Activated CD8-positive, alpha-beta memory T cell treated with anti-CD3 and anti-CD28 coated beads, Interleukin-2, amount 50 U/mL, for 24 hours (primary cell): ENCODE data around the gene MCMBP.
"Not testable (repeated sequence)": the region's sequence is repeated elsewhere in the genome, so short reads cannot be mapped to it uniquely, and the experiment has no call there.

Experiments
- DNase-seq: peaks from one replicate; pipeline ENCODE4 v3.0.0-alpha.2; 2020; ENCODE audit errors: extremely low read depth

The MCMBP gene

DNA sequence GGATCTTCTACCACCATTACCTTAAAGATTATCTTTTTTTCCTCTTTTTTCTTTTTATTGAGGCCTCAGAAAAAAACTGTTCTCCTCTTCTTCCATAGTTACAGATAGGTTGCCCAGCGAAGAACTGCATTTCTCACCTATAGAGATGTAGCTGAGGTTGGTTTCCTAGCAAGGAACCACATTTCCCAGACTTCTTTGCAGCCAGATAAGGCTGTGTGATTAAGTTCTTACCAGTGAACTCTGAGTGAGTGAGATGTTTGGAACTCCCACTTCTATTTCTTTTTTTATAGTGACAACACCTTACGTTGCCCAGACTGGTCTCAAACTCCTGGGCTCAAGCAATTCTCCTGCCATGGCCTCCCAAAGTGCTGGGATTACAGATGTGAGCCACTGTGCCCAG is 5.9 kb upstream of the MCMBP start:
- DNase-seq: no peak

DNA sequence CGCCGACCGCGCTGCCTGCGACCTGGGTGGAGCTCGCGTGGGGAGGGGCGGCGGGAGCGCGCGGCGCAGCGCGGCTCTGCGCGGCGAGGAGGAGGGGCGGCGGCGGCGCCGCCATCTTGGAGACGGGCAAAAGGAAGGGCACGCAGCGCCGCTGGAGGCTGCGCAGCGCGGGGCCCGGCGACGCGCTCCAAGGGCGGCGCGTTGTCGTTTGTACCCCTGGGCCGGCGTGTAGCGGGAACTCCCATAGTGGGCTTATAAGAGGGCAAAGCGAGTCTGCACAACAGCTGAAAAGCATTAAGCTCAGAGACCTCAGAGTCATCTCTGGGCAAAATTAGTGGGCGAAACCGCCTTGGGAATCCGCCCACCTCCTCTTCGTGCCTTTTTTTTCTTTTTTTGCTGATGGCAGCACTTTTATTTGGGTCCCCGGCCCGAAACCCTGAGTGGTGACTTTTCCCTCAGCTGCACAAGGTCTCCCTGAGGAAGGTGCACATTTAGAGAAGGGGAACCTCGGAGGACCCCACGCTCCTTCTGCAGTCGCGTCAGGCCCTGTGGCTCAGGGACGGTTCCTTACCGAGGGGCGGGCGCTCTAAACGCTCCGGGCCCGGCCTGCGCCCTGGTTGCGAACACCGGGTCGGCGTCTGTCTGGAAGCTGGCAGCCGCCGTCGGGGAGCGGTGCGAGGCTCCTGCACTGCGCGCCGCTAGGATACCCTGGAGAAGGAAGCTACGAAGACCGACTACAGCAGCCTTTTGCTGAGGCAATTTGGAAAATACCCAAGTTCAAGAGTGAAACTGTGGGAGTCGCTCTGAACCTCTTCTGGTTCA is 428 bp upstream of the MCMBP start:
- DNase-seq: peak; percentile 64

DNA sequence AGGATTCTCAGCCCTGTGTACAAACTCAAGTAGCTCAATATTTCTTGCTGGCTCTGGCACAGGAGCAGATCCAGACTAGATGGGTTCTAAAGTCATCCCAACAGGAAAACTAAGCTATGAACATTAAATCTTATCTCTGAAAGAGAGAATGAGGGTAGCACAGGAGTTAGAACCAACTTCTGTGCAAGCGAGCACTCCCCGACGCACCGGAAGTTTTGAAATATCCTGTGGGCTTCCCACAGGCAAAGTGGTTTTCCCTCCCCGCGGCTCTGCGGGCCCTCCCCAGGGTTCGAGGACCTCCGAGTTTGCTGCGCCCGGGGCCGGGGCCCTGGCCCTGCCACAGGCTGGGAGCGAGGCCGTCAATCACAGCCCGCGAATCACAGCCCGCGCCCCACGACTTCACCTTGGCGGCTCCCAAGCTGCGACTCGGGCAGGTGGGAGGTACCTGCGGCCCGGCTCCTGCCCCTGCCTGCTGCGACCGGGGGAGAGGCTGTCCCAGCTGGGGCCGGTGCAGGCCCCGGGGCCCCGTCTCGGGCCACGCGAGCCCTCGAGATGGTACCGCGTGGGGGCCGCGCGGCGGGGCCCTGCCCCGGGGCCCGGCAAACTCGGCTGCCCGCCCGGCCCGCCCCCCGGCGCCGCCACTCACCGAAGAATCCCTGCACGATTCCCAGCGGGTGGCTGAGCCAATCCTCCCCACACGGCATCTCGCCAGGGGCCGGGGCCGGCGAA is 598 bp downstream of the MCMBP start:
- DNase-seq: no peak

DNA sequence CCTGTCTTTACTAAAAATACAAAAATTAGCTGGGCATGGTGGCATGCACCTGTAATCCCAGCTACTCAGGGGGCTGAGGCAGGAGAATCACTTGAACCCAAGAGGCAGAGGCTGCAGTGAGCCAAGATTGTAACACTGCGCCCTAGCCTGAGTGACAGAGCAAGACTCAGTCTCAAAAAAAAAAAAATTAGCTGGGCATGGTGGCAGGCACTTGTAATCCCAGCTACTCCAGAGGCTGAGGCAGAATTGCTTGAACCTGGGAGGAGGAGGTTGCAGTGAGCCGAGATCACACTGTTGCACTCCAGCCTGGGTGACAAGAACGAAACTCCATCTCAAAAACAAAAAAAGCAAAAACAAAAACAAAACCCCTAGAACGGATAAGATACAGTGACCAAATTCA is 3.2 kb downstream of the MCMBP start:
- DNase-seq: not testable (repeated sequence)

DNA sequence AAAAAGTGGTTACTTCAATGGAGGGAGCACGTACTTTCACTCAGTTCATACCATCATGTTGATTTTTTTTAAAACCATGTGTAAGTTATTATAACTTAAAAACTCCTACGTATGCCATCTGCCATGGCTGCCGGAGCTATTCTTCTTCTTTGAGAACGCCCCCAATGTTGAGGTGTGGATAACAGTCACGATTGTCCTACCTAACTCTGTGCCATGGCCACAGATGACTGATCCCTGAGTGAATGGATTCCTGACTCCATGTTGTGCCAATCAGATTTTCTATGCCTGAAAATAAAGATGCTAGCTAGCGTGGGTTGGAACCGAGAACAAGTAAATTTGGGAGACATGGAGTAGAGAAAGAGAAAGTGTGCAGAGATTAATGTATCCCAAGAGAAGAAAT is 5.3 kb downstream of the MCMBP start:
- no peak for DNase-seq

DNA sequence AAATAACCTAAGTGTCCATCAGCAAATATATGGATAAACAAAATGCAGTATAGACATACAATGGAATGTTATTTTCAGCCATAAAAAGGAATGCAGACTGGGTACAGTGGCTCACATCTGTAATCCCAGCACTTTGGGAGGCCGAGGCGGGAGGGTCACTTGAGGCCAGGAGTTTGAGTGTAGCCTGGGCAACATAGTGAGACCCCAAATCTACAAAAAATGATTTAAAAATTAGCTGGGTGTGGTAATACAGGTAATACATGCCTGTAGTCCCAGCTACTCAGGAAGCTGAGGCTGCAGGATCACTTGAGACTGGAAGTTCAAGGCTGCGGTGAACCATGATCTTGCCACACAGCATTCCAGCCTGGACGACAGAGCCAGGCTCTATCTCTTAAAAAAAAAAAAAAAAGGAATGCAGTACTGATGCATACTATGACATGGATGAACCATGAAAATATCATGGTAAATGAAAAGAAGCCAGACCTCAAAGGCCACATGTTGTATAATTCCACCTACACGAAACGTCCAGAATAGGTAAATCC is 6.9 kb downstream of the MCMBP start:
- no peak for DNase-seq

DNA sequence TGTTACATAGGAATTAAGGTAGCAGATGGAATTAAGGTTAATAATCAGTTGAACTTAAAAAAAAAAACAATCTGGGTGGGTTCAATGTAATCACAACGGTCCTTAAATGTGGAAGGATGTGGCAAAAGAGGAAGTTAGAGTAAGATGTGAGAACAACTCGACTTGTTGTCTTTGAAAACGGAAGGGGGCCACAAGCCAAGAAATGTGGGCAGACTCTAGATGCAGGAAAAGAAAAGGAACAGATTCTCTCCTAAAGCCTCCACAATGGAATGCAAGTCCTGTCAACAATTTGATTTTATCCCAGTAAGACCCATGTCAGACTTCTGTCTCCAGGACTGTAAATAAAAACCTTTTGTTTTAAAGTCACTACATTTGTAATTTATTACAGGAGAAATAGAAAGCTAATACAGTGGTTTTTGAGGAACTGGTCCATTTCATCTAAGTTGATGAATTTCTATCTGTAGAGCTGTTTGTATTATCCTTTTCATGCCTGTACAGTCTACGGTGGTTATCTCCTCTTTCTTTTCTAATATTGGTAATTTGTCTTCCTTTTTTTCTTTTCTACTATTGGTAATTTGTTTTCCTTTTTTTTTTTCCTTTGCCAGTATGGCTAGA is 8.6 kb downstream of the MCMBP start:
- no peak for DNase-seq

DNA sequence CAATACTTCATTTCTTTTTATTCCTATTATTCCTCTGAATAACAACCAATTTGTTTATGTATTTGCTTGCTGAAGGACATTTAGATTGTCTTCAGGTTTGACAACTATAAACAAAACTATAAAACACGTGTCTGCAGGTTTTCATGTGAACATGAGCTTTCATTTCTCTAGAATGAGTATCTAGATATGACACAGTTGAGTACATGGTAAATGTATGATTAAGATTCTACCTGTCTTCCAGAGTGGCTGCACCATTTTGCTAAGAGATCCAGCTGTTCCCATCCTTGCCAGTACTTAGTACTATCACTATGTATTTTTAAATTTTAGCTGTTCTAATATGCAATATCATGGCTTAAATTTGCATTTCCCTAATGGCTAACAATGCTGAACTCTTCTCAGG is 10.1 kb downstream of the MCMBP start:
- DNase-seq: no peak

DNA sequence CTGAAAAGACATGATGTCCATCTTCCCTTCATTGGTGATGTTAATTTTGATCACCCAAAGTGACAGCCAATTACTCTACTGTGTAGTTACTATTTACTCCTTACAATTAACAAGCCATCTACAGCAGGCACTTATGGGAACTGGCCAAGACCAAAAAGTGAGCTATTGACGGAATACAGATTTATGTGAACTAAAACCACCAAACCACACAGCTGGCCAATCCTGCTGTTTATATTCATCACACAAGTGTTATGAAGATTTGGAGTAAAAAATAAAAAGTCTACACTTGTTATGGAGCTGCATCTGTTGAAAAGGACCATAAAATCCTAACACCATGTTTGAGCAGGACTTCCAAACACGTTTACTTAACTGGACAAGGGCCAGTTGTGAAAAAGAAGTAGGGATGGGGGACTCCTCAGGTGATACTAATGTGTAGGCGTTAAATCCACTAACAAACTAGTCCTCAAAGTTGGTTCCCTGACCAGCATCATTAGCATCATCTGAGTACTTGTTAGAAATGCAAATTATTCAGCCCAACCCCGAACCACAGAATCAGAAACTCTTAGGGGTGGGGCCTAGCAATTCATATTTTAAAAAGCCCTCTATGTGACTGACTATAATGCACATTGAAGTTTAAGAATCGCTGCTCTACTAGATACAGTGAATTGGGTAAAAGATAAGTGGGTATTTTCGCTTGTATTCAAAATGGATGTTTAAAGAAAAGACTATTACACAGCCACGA is 11.6 kb downstream of the MCMBP start:
- DNase-seq: no peak

DNA sequence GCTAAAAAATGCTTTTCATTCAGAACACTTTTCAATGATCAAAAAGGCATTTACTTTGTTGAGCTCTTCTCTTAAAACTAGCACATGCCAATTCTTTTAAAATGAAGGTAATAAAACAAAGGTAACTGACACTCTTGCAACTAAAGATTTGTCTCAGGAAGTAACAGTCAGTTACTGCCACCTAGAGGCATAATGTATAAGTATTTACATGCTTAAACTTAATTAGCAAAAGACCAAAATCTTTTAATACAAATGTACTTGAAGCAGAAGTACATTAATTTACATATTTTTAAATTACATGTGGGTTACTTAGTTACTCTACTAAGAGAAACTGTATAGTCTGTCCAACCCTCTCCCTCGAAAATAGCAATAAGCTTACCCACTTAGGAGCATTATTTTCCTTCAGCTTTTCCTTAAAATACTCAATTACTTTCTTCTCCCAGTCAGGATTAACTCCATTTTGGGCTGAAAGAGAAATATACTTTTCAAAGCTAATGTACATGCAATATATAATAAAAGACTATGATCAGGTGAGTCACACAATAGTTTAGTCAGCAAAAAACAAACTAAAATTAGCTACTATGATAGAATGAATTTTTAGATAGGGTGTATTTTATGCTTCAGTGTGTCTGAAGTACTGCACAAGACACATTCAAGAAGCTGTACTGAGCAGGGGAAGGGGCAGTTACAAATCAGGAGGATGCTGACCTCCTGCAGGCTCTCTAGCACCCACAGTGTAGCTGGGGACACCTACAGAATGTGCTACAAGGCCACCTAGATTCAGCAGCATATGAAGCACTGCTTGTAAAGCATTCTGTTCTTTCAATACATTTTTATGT is 13.0 kb downstream of the MCMBP start:
- DNase-seq: no peak

DNA sequence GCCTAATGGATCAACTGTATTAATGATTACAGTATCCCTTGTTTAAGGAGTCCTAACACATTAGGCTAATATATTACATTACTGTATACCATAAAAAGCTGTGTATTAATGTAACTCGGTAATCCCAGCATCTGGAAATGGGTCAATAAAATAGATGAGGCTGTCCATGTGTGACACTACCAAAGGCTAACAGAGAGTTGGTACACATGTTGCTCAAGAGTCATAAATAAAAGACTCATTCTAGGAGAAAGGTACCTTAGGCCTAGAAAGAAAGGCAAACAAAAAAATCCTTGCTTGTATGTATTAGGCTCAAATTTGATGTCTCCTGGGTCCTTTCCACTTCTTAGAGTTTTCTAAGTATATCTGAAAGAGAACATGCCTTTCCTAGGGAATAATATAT is 14.6 kb downstream of the MCMBP start:
- no peak for DNase-seq

DNA sequence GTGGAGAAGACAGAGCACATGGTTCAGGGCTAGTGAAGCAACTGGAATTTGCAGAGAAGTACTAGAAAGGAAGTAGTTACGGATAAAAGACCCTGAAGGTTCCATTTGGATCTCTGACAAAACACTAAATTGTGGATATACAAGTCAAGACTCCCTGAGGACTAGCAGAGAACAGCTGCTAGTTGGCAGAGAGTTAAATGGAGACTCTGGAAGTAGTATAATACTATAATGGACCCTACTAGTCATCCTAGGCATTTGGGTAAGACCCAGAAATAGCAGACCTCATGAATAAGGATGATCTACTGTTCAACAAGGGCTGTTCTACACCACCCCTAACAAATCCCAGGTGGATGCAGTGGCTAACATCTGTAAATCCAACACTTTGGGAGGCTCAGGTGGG is 19.1 kb downstream of the MCMBP start:
- DNase-seq: no peak

DNA sequence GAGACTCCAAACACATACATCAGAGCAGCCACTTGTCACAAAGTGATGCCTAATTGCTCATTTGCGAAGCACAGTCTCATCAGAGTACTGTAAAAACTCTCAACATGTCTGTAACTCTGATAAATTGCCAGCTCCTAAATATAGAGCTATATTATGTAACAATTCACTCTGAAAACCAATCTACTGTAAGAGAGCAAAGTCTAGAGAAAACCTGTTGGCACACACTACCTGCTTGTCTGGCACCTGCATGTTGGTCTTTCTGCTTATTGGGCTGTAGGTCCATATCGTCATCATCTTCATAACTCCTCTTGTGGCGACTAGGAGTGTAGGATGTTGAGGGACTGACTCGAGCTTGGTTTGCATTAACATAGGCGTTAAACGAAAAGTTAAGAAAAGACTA is 19.8 kb downstream of the MCMBP start:
- DNase-seq: no peak

DNA sequence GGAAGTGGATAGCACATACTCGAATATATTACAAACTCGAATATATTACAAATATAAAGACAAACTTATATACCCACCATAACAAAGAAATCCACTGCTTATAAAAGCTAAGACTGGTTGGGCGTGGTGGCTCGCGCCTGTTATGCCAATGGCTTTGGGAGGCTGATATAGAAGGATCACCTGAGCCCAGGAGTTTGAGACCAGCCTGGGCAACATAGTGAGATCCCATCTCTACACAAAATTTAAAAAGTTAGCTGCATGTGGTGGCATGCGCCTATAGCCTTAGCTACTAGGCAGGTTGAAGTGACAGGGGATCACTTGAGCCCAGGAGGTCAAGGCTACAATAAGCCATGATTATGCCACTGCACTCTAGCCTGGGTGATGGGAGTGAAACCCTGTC is 20.4 kb downstream of the MCMBP start:
- DNase-seq: no peak

DNA sequence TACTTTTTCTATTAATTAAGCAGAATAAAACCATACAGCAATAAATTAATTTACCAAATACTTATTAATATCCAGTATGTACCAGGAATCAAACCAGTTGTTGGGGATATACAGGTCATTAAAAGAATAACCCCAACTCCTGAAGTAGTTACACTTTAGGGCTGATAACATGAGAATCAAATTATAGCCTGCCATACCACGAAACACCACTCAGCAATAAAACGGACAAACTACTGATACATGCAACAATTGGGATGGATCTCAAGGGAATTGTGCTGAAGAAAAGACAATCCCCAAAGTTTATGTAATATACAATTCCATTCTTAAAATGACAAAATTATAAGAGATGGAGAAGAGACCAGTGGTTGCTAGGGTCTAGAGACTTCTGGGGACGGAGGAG is 22.7 kb downstream of the MCMBP start:
- no peak for DNase-seq

DNA sequence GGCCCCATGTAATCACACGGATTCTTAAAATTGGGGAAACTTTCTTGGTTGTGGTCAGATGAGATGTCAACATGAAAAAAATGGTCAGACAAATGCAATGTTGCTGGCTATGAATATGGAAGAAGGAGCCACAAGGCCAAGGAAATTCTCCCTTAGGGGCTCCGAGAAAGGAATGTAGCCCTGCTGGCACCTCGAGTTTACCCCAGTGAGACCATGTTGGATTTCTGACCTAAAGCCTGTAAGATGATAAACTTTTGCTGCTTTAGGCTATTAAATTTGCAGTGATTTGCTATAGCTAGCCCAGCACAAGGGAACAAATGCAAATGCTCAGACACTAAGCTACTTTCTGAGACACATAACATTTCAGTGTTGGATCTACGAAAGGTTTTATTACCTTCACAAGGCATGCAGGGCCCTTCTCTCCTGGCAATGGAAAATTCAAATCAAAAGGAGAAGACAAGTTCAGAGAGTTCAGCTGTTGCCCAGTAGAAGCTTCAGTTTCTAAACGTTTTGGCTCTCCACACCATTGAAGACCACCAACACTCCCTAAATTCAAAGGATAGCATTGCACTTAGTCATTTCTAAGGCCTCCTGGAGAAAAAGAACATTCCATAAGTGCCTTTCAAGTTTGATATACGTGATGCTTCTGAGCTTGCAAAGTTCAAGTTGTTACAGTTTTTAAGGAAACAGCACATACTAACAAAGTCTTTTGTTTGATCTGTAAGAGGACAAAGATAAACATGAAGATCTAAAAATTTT is 23.4 kb downstream of the MCMBP start:
- DNase-seq: no peak

DNA sequence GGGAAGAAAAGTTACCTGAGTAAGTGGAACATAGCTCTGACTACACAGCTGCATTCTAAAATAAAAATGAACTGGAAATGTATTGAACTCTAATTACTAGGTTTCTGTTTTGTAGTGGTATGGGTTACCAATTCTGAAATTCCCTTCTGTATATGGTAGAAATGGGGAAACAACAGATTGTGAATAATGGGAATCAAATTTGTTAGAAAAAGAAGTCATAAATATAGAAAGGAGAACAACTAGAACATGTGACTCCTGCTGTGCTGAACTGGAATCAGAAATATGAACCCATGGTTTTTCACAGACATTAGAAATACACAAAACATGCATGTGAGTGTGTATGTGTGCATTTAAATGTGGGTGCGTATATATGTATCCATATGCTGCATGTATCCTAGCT is 27.0 kb downstream of the MCMBP start:
- no peak for DNase-seq

DNA sequence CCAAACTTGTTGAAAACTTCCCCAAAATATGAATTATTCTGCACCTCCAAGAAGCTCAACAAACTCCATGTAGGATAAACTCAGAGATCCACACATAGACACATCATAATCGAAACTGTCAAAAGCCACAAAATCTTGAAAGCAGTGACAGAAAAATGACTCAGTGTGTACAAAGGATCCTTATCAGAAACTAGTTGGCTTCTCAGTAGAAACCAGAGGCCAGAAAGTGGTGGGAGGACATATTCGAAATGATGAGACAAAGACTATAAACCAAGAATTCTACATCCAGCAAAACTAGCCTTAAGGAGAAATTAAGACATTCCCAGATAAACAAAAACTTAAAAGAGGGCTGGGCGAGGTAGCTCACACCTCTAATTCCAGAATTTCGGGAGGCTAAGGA is 38.5 kb downstream of the MCMBP start:
- DNase-seq: no peak

DNA sequence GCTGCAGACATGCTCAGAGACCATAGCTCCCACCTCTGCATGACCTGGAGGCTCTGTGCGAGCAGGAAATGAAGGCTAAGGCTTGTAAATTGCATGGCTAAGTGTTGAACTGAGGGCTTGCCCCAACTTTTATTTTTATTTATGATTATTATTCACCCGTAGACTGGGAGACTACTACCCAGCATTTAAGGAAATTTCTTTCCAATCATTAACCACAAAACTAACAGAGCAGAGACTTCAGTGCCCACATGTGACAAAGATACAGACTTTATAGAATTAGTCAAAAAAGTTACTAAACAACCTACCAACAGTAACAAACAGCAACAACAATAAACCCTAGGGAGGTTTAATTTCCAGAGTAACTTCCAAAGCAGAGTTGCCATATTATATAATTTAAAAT is 39.7 kb downstream of the MCMBP start:
- no peak for DNase-seq

DNA sequence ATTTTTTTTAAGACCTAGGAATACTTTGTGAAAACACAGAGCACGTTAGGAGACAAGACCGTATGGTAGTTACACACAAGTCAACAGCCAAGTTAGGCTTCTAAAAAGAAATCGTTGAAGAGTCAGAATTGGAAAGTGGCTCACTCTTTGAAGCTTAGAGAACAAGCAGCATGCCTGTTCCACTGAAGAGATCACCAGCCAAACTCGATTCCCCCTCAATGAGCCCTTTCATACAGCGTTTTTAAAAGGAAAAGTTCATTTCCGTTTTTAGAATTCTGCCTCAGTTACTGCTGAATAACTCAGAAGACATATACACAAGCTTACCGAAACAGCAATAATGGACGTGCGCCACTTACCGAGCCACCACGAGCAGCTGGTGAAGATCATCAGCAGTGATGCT is 41.0 kb downstream of the MCMBP start:
- no peak for DNase-seq
